H7 (cell line): ENCODE data around the gene SDC4. TPM values are rescaled to one million over a fixed set of nuclear protein-coding genes. Genes with fewer than 3 reads are reported as not detected.

Experiments used
- DNase-seq: peaks from one replicate; pipeline ENCODE4 v3.0.0; 2012
- H3K27me3 ChIP-seq: 2 replicates; pipeline ENCODE4 v1.6.0; 2011; ENCODE audit warnings: mild to moderate bottlenecking, low read length; ENCODE audit not compliant: control insufficient read depth, insufficient read depth
- H3K36me3 ChIP-seq: replicated peaks from 2 replicates; pipeline ENCODE4 v1.5.1; 2011; ENCODE audit warnings: low read length; ENCODE audit not compliant: control insufficient read depth, insufficient read depth
- H3K4me3 ChIP-seq: 2 replicates; pipeline ENCODE4 v1.5.1; 2011; ENCODE audit warnings: low read depth, mild to moderate bottlenecking, control low read depth, low read length, moderate library complexity; ENCODE audit not compliant: insufficient read depth
- total RNA-seq: library from RNA; depleted of rRNA; stranded (reverse); fragments of >200 nt; shearing (Covaris generic); gene quantifications from 2 replicates; pipeline ENCODE4 v1.2.3, GENCODE V29; 2014

SDC4 gene
- total RNA-seq, 1 experiment from 2014 or later = 56.1 TPM

DNA sequence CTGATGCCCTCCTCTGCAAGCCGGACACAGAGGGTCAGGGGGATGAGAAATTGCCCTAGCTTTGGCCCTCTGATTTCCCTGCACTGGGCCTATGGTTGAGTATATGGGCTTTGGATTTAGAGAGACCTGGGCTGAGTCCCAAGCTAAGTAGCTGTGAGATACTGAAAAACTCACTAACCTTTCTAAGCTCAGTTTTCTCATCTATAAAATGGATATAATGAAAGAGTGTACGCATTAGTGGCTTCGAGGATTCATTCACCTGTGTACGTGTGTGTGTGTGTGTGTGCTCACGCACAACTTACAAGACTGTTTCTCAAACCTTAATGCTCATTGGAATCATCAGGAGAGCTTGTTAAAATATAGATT, 54.2 kb downstream of the SDC4 start:
- H3K4me3 ChIP-seq = no peak overlapping the region

DNA sequence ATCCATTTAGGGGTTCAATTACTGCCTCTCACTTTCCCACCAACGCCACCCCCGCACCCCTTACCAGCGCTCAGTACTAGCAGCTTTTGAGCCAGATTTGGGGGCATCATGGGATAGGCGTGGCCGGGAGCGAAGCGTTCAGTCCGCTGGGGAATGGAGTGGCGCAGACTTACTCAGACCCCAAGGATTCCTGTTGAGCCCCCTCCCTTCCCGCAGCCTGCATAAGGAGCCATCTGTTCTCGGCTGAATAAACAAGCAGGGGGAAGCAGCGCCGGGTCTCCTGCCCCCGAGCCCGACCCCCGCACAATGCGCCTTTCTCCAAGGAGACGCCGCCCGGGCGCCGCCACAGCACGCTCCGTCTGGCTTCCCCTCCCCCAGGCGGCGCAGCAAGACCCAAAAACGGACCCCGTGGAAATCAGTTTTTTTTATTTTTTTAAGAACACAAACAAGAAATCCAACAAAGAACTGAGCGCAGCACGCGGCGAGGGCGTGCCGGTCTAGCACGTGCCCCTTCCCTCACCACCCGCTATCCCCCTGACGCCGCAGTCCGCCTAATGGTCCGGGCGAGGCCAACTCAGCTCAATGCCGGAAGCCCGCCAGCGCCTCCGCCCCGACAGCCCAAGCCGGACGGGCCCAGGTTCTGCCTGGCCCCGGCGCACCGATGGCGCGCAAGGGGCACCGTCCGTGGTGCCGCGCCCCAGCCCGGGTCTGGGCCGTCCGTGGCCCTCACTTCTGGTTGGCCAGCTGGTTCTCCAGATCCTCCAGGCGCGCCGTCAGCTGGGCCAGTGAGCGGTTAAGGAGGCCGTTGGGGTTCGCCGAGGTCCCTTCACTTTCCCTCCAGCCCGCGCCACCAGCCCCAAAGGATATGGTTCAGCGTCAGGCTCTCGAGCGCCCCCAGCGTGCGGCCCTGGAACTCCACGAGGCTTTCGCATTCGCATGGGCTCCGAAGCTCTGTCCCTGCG, 54.9 kb downstream of the SDC4 start:
- DNase-seq = peak; percentile 95
- Histone ChIP-seq H3K27me3 (peaks cover 9% of the 10 kb centered on the region), H3K4me3 (peak overlapping the region; percentile 60)

More for the DNA sequence above, 54.2 kb downstream of the SDC4 start:
- Histone ChIP-seq H3K36me3 (no peaks in the 10 kb centered on the region), H3K27me3 (peaks cover 9% of the 10 kb centered on the region)
- DNase-seq = no peak

DNA sequence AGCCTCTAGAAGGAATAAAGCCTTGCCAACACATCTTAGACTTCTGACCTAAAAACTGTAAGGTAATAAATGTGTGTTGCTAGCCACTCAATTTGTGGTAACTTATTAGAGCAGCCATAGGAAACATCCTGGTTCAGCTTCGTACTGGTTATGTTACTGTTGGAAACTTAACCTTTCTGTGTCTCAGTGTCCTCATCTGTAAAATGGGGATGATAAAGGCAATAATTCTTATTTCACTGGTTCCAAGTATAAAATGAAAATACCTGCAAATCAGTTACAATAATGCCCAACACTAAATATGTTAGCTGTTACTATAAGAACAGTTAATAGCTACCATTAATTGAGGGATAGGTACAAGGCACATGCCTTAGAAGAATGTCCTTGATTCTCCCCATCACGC, 55.9 kb downstream of the SDC4 start:
- no peak overlapping the region for H3K4me3 ChIP-seq
- peaks cover 9% of the 10 kb centered on the region for H3K27me3 ChIP-seq
- no peaks in the 10 kb centered on the region for H3K36me3 ChIP-seq
- DNase-seq = no peak

More for the DNA sequence above, 54.9 kb downstream of the SDC4 start:
- no peaks in the 10 kb centered on the region for H3K36me3 ChIP-seq

DNA sequence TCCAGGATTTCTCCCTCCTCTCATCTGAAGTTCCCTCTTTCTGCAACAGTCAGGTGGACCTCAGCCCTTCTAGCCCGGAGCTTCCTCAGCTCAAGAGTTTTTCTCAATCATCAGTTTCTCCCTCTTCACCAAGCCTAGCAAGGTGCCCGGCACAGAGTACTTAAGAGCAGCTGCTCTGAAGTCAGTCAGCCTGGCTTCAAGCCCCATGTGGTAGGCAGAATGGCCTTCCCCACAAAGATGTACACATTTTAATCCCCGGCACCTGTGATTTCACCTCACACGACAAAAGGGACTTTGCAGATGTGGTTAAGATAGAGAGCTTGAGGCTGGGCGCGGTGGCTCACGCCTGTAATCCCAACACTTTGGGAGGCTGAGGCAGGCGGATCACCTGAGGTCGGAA, 56.7 kb downstream of the SDC4 start:
- DNase-seq = no peak
- no peak overlapping the region for H3K4me3 ChIP-seq
- no peaks in the 10 kb centered on the region for H3K36me3 ChIP-seq
- H3K27me3 ChIP-seq = peaks cover 9% of the 10 kb centered on the region

DNA sequence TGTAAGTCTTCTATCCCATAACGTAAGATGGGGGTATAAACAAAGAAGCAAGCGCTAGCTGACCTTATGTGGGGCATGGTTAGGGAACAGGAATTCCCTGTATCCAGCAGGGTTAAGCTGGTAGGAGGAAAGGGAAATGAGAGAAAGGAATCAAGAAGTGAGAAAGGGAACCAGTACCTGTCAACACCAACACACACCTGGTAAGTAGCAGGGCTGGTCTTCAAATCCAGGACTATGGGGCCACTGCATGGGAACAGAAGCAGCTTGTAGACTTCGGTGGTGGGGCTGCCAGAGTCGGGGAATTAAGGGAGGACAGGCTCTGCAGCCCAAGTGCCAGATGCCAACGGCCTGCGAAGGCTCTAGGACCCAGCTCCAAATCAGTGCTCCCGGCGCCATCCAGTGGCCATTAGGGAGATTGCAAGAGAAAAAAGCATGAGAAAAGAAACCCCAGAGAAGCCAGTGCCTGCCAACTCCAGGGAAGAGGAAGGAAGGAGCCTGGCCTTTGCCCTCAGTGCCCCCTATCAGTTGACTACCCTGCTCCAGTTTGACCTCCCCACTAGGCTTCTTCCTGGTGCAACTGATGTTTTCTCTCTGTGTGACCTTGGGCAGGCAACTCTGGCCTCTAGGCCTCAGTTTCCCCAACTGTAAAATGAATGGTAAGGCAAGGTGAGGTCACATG, 57.4 kb downstream of the SDC4 start:
- Histone ChIP-seq H3K27me3 (peaks cover 9% of the 10 kb centered on the region), H3K4me3 (no peak overlapping the region), H3K36me3 (no peaks in the 10 kb centered on the region)
- DNase-seq = peak; percentile 86

DNA sequence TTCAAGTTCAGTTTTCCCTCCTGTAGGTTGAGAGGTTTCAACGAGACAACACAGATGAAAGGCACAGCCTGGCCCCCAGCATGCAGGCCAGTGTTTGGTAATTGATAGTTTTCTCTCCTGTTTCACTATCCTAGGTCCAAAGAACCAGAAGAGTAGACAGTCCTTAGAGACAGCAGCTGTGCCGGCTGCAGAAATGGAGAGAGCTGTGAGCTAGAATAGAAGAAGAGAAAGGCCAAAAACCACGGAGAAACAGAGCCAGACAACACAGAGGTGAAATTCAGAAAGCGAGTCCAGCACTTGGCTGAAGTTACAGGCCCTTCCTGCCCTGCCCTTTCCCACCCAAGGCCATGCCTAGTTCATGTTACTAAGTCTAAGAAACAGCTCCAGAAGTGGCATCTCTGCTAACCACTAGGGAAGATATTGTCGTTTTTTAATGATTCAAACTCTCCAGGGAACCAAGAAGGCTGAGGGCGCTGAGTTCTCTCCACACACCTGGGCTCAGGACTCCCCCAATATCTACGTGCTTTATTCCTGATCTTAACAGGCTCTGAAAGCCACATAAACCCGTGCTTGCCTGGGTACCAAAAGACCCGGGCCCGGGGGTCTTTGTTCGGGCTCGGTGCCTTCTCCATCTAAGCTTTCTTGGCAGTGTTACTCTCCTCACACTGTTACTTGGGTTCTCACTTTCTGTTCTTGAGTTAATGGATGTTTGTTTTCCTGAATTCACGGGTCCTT, 58.1 kb downstream of the SDC4 start:
- no peaks in the 10 kb centered on the region for H3K36me3 ChIP-seq
- DNase-seq = no peak
- peaks cover 9% of the 10 kb centered on the region for H3K27me3 ChIP-seq
- no peak overlapping the region for H3K4me3 ChIP-seq

DNA sequence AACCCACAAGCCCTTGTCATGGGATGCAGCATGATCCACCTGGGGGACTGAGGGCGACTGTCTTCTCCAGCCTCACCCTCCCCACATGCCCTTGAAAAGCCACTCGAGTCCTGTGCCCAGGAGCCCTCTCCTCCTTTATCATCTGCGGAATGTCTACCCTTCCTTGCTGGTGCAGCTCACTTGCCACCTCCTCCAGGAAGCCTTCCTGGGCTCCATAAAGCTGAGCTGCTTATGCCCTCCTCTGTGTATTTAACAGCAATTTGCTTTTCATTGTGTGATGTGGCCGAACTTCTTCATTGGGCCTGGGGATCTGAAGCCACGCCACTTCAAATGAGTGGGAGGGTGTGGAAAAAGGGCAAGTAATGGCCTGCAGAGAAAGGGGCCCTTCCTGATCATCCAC, 59.4 kb downstream of the SDC4 start:
- H3K36me3 ChIP-seq = no peaks in the 10 kb centered on the region
- DNase-seq = no peak
- peaks cover 9% of the 10 kb centered on the region for H3K27me3 ChIP-seq
- H3K4me3 ChIP-seq = no peak overlapping the region

DNA sequence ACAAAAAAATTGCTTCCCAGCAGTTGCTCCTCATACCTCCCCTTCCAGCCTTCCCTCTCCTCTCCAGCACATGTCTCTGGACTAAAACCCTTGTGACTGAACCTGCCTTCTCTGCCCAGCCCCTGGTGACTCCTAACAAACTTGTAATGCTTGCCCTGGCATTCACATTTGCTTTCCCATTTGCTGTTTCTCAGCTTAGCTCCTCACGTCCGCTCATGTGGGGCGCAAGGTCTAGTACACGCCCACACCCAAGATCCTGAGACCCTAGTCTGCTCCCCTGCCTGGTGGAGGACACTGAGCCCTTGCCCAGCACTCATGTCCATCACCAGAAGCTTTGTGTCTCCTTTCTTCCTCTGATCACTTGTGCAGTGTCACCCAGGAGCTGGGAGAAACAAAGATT, 59.8 kb downstream of the SDC4 start:
- Histone ChIP-seq H3K36me3 (no peaks in the 10 kb centered on the region), H3K27me3 (peaks cover 9% of the 10 kb centered on the region), H3K4me3 (no peak overlapping the region)
- no peak for DNase-seq

DNA sequence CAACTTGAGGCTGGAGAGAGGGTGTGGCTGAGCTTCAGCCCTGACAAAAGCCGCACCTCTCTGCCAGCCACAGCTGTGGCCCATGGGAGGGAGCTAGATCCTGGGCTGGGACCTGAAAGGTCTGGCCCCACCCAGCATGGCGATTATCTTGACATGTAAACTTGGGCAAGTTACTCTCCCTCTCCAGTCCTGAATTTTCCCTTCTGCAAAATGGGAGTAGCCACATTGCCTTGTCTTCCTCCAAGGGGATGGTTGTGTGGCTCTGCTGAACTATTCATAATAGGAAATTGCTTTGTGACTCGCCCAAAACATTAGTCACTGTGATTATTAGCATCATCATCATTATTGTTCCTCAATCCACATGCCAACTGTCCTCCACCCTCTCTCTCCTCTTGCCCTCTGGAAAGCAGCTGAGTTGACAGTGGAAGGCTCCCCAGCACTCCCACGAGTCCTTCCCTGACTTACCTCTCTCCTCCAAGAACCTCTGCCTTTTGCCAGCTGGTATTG, 64.6 kb downstream of the SDC4 start:
- H3K27me3 ChIP-seq = no peaks in the 10 kb centered on the region
- no peak for DNase-seq
- no peak overlapping the region for H3K4me3 ChIP-seq
- no peaks in the 10 kb centered on the region for H3K36me3 ChIP-seq

DNA sequence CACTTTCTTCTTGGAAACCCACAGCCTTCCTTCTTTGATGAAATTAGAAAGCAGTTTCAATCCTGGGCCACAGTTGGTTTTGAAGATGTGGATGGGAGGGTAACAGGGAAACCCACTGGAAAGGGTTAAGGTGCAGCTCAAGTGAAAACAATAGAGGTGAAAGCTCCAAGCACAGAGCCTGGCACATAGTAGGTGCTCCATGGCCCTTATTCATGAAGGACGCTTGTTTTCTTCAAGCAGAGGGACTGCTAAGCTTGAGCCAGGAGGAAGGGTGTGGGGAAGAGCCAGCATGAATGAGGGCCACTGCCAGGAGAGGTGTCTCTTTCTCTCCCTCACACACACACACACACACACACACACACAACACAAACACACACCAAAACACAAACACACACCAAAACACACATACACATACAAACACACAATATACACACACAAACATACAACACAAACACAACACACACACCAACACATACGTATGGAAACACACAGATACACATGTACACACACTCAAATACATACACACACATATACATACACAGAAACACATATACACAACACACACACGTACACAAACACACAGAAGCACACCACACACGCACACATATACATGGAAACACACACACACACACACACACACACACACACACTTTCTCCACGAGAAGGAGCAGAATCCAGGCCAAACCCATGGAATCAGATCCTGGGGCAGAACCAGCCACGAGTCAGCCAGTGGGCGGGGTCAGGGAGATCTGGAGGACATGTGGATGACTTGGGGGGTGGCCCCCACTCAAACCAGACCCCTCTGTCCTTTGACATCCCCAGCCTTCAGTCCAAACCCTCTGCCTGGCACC, 65.3 kb downstream of the SDC4 start:
- Histone ChIP-seq H3K27me3 (no peaks in the 10 kb centered on the region), H3K4me3 (no peak overlapping the region), H3K36me3 (no peaks in the 10 kb centered on the region)
- DNase-seq = no peak

DNA sequence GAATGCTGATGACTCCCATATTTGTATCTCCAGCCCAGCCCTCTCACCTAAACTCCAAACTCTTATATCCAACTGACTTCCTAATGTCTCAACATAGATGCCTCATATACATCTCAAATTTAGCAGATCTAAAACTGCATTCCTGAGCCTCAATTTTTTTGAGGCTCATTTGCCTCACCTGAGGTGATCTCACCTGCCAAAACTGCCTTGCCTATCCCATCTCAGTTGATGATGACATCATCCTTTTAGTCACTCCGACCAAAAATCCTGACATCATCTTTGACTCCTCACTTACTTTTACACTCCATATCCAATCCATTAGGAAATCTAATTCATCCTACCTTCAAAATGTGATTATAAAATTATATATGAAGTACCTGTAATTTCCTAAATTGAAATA, 68.2 kb downstream of the SDC4 start:
- no peaks in the 10 kb centered on the region for H3K27me3 ChIP-seq
- no peak for DNase-seq
- no peaks in the 10 kb centered on the region for H3K36me3 ChIP-seq
- no peak overlapping the region for H3K4me3 ChIP-seq

DNA sequence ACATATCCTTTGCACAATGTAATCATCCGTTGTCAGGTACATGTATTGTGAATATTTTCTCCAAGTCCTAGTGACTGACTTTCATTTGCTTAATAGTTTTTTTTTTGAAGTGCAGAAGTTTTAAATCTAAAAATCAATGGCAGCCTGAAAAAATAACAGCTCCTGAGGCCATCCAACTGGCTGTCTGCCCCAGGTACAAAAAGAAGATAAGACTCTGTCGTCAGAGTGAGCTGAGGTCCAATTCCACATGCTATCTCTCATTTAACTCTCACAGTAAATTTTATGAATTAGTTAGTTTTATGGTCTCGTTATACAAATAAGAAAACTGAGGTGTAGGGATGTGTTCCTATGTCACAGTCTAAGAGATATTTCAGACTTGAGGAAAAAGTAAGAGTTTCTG, 72.9 kb downstream of the SDC4 start:
- Histone ChIP-seq H3K27me3 (no peaks in the 10 kb centered on the region), H3K4me3 (no peak overlapping the region), H3K36me3 (no peaks in the 10 kb centered on the region)
- DNase-seq = no peak
